Measurements from ENCODE around the gene GSE1.

The GSE1 gene

GRCh38 chr16:85716680-85717038 is 103.5 kb downstream of the GSE1 start:
- TF ChIP-seq CTCF (IDR thresholded peaks at IDR 0.05; ENCODE audit: low read depth, low read length, missing control alignments), result no peak
- DNase-seq (ENCODE audit: extremely low read depth, low read depth), result no peak
- H3K4me3 ChIP-seq (replicated peaks; ENCODE audit: low read depth, low read length), result no peak overlapping the region

DNA sequence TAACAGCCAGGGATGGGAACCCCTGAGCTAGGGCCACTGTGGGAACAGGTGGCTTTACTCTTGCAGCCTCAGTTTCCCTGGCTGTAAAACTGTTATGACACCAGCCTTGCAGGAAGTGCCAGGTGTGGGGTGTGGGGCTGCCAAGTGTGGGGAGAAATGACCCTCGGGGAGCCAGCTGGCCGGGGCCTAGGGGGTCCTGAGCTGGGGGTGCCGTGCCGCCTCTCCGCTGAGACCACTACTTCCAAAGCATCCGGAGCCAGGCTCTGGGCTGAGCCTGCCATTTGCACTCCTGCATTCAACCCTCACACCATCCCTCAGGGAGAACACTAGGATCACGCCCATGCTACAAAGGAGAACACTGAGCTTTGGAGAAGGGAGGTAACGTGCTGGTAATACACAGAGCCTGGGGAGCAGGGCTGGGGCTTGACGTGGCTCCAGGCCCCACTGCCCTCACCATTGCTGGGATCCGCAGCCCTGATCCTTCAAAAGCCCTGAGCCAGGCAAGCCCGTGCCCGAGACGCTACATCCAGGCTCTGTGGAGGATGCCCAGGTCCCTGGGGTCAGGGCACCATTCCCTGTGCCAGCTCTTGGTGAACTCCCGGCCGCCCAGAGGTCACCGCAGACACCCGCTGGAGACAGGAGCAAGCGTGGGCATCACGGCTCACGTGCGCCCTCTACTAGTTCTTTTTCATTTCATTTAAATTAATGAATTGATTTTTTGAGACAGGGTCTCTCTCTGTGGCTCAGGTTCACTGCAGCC is 104.5 kb downstream of the GSE1 start:
- no peak overlapping the region for H3K4me3 ChIP-seq (replicated peaks; ENCODE audit: low read depth, low read length)
- DNase-seq (ENCODE audit: extremely low read depth, low read depth), result peak; percentile 15
- TF ChIP-seq CTCF (IDR thresholded peaks at IDR 0.05; ENCODE audit: low read depth, low read length, missing control alignments), result peak; percentile 57

GRCh38 chr16:85718153-85718477 is 105.0 kb downstream of the GSE1 start:
- DNase-seq (ENCODE audit: extremely low read depth, low read depth), result no peak
- H3K4me3 ChIP-seq (replicated peaks; ENCODE audit: low read depth, low read length), result no peak overlapping the region
- TF ChIP-seq CTCF (IDR thresholded peaks at IDR 0.05; ENCODE audit: low read depth, low read length, missing control alignments), result no peak

DNA sequence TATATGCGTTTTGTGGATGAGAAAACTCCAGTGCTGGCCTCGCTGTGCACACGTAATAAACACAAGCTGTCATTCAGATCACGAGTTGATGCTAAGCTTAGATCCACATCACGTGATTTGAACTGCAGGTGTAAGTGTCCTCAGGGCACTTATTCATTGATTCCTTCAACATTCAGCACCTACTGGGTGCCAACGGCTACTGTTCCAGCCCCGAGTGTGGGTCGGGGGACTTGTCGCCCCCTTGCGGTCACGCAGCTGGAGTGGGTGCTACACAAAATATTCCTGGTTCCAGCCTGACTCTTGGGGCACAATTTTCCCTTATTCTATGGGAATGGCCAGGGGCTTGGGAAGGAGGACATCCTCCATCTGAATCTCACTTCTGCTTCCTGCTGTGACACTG is 105.6 kb downstream of the GSE1 start:
- TF ChIP-seq CTCF (IDR thresholded peaks at IDR 0.05; ENCODE audit: low read depth, low read length, missing control alignments), result peak; percentile 75
- no peak overlapping the region for H3K4me3 ChIP-seq (replicated peaks; ENCODE audit: low read depth, low read length)
- no peak for DNase-seq (ENCODE audit: extremely low read depth, low read depth)

DNA sequence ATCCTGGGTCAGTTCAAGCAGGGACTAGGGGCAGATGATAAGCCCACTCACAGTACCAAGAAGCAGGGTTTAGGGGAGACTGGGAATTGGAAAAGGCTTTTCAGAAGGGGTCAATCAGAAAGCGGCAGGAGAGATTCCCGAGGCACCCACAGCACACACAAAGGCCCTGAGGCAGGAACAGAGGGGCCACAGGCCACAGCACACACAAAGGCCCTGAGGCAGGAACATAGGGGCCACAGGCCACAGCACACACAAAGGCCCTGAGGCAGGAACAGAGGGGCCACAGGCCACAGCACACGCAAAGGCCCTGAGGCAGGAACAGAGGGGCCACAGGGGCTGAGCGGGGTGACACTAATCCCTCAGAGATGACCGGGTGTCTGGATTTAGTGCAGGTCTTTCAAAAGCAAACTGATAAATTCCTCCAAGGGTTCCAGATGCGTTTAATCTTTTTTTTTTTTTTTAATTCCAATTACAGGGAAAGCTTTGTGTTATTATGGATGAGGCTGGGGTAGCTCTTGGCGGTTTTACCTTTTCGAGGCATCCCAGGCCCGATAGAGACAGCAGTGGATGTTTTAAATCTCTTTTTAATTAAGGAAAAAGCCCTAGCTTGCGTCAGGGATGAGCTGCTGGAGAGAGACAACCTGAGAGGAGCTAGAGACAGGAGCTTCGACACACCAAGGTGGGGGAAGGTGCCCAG is 106.6 kb downstream of the GSE1 start:
- no peak overlapping the region for H3K4me3 ChIP-seq (replicated peaks; ENCODE audit: low read depth, low read length)
- no peak for DNase-seq (ENCODE audit: extremely low read depth, low read depth)
- no peak for TF ChIP-seq CTCF (IDR thresholded peaks at IDR 0.05; ENCODE audit: low read depth, low read length, missing control alignments)

DNA sequence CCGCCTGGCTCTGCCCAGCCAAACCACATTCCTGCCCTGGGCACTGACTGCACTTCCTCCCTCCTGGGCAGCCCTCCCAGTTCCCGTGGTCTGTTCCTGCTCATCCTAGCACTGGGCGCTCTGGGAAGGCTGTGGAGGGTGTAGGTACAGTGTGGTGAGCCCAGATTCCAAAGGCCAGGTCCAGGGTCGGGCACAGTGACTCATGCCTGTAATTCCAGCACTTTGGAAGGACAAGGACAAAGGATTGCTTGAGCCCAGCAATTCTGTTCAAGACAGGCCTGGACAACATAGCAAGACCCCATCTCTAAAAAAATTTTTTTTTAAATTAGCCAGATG is 107.1 kb downstream of the GSE1 start:
- no peak for TF ChIP-seq CTCF (IDR thresholded peaks at IDR 0.05; ENCODE audit: low read depth, low read length, missing control alignments)
- no peak for DNase-seq (ENCODE audit: extremely low read depth, low read depth)
- H3K4me3 ChIP-seq (replicated peaks; ENCODE audit: low read depth, low read length), result no peak overlapping the region

Data from HFF-Myc (cell line).